ENCODE measurements around the gene CLPSL2.

The CLPSL2 gene

GRCh38 chr6:35746516-35746915, 29.9 kb upstream of the CLPSL2 start:
- DNase-seq (ENCODE audit: low read depth in 2 of 3, low spot score in 2 of 3), result no peak

DNA sequence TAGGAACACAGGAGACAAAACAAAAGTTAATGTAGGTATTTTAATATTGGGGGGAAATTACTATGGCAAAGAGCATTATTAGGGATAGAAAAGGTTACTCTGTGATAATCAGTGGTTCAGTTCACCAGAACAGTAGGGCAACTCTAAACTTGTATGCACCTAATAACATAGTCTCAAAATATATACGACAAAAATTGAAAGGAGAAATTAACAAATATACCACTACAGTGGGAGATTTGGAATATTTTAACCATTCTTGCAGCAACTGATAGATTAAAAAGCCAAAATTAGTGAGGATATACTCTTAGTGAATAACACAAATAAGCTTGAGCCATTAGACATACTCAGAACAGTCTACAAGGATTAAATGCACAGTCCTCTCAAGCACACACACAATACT, 28.5 kb upstream of the CLPSL2 start:
- DNase-seq (ENCODE audit: low read depth in 2 of 3, low spot score in 2 of 3), result no peak

- DNase-seq (ENCODE audit: low read depth in 2 of 3, low spot score in 2 of 3), result no peak
Measured at GRCh38 chr6:35750557-35750956, 25.8 kb upstream of the CLPSL2 start.

- no peak for DNase-seq (ENCODE audit: low read depth in 2 of 3, low spot score in 2 of 3)
Measured at GRCh38 chr6:35751594-35751993, 24.8 kb upstream of the CLPSL2 start.

GRCh38 chr6:35752330-35752729, 24.1 kb upstream of the CLPSL2 start:
- no peak for DNase-seq (ENCODE audit: low read depth in 2 of 3, low spot score in 2 of 3)

DNA sequence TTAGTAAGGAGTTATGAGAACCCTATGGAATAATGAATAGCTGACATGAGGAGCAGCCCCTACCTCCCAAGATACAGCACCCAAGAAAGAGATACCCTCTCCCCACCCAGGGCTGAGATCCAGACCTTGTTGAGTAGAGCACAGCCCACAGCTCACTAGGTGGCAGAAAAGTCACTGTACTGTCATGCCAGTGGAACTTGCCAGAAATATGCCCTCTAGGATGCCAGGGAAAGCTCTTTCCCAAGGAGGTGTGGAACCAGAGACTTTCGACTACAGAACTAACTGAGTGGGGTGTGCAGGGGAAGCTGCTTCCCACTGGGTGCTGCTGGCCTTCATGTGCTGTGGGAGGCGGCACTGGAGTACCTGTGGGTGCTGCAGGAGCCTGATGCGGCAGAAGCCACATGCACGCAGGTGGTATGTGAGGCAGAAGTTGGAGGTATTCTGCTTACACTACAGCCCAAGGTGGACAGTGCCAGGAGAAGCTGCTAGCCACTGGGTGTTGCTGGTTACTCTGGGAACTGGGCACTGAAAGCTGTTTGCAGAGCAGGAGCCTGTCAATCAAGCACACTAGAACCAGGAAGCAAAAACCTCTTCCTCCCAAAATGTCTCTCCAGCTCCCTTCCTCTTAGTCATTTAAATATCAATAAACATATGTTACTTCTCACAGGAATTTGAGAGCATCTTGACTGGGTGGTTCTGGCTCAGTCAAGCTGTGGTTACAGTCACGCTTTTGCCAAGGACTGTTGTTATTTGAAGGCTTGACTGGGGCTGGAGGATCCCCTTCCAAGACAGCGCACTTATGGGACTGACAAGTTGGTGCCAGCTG, 21.7 kb upstream of the CLPSL2 start:
- no peak for DNase-seq (ENCODE audit: low read depth in 2 of 3, low spot score in 2 of 3)

DNA sequence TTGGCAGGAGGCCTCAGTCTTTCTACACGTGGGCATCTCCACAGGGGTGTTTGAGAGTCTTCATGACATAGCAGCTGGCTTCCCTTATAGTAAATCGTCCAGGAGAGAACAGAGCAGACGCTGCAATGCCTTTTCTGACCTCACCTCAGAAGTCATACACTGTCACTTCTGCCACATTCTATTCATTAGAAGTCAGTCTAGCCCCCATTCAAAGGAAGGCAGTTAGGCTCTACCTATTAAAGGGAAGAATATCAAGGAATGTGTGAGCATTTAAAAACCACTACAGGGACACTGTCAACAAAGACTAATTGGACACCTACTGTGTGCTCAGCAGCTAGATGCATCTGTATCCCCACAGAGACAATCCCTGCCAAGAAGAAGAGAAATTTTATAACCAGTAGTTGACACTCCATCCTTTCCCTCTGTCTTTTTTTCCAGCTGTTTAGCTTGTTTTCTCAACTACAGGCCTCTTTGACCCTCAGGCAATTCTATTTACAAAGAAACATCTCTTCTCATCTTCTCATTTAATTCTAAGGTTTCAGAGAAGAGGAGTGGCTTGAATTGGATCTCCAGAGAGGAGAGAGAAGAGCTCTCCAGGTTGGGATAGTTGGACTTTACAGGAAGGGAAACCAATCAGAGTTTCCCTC, 21.0 kb upstream of the CLPSL2 start:
- no peak for DNase-seq (ENCODE audit: low read depth in 2 of 3, low spot score in 2 of 3)

GRCh38 chr6:35757456-35758123, 18.8 kb upstream of the CLPSL2 start:
- DNase-seq (ENCODE audit: low read depth in 2 of 3, low spot score in 2 of 3), result no peak

- no peak for DNase-seq (ENCODE audit: low read depth in 2 of 3, low spot score in 2 of 3)
Measured at GRCh38 chr6:35759426-35759825, 17.0 kb upstream of the CLPSL2 start.

GRCh38 chr6:35765739-35766138, 10.7 kb upstream of the CLPSL2 start:
- no peak for DNase-seq (ENCODE audit: low read depth in 2 of 3, low spot score in 2 of 3)

GRCh38 chr6:35769211-35769610, 7.2 kb upstream of the CLPSL2 start:
- no peak for DNase-seq (ENCODE audit: low read depth in 2 of 3, low spot score in 2 of 3)

GRCh38 chr6:35771343-35771627, 5.1 kb upstream of the CLPSL2 start:
- no peak for DNase-seq (ENCODE audit: low read depth in 2 of 3, low spot score in 2 of 3)

DNA sequence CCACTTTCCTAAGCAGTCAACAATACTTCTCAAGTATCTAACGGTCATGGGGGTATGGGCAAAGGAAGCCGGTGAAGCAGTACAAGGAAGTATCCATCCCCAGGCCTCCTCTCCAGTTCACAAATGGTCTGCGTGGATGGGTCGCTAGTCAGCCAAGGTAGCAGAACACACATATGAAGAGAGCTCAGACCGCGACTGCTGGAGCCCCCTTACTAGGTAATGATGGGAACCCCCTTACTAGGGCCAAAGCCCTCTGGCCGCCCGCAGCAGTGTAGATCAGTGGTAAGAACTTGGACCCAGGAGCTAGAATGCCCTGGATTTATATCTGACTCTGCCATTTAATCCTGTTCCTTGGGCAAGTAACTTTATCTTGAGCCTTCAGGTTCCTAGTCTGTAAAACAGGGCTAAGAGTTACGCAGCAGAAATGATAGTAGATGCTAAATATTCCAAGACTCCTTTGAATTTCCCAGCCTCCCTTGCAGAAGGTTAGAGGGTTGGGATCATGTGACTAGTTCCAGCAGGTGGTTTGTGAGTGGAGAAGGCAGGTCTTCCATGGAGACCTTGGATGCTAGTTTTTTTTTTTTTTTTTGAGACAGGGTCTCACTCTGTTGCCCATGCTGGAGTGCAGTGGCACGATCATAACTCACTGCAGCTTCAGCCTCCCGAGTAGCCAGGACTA, 2.1 kb upstream of the CLPSL2 start:
- no peak for DNase-seq (ENCODE audit: low read depth in 2 of 3, low spot score in 2 of 3)

DNA sequence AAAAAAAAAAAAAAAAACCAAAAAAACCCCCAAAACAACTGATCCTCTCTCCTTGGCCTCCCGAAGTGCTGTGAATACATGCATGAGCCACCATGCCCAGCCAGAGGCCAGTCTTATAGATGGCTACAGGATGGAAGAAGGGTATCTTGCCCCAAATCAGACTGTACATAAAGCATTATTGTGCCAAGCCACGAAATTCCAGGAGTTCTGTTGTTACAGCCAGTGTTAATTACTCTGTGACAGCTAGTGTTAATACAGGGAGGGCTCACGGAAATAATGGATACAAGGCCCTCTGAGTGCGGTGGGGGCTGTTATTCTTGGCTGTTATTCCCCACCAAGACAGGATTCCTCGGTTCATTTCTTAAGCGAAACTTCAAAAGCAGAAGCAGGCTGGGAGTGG, 1.4 kb upstream of the CLPSL2 start:
- DNase-seq (ENCODE audit: low read depth in 2 of 3, low spot score in 2 of 3), result no peak

GRCh38 chr6:35777356-35778102, 1.1 kb downstream of the CLPSL2 start:
- DNase-seq (ENCODE audit: low read depth in 2 of 3, low spot score in 2 of 3), result no peak

GRCh38 chr6:35778437-35778836, 2.0 kb downstream of the CLPSL2 start:
- no peak for DNase-seq (ENCODE audit: low read depth in 2 of 3, low spot score in 2 of 3)

DNA sequence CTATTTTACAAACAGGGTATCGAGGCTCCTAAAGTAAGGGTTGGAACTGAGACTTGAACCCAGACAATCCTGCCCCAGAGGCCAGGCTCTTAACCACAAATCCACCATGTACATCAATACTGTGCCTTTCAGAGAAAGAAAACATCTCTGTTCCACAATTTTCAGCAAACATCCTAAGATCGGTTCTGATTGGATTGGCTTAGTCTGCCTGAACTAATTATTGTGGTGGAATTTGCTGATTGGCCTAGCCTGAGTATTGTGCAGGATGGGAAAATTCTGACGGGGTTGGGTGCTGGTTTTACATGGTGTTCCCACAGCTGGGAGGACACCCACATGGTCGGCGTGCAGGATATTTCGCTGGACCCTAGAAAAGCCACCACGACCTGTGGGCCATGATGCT, 4.3 kb downstream of the CLPSL2 start, which contains the start of gene CLPSL1:
Gene CLPSL1 (plus strand): TSS at position 301 of the 400 bp plus-strand sequence. CDS start 92 bp downstream, at position 393.
- no peak for DNase-seq (ENCODE audit: low read depth in 2 of 3, low spot score in 2 of 3)

DNA sequence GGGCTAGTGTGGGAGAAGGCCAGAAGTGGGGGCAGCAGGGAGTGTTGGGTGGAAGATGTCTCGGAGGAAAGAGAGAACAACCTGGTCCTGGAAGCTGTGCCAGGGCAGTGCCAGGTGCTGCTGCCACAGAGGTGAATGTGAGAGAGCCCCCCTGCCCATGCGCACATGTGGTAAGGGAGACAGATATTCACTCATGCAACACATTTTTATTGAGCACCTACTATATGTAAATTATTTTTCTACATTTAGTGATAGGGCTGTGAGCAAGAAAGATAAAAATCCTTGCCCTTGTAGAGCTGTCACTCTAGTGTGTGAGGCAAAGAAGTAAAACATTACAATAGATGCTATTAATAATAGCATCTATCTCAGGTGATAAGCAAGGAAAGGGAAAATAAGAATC, 4.9 kb downstream of the CLPSL2 start:
- no peak for DNase-seq (ENCODE audit: low read depth in 2 of 3, low spot score in 2 of 3)

- DNase-seq (ENCODE audit: low read depth in 2 of 3, low spot score in 2 of 3), result no peak
Measured at GRCh38 chr6:35782424-35782823, 6.0 kb downstream of the CLPSL2 start.

- DNase-seq (ENCODE audit: low read depth in 2 of 3, low spot score in 2 of 3), result no peak
Measured at GRCh38 chr6:35784200-35784599, 7.8 kb downstream of the CLPSL2 start.

DNA sequence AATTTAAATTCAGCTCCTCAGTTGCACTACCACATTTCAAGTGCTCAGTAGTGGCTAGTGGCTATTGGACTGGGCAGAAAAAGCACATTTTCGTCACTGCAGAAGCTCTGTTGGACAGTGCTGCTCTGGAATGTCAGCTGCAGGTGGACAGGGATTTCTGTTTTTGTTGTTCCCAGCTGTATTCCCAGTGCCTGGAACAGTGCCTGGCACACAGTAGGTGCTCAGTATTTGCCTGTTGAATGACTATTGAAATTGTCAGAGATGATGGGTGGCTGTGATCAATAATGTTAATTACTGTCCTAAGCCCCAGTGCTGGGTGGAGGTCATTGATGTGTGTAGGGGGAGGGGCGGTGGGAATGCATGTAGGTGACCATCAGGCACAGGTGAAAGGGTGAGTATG, 9.9 kb downstream of the CLPSL2 start:
- no peak for DNase-seq (ENCODE audit: low read depth in 2 of 3, low spot score in 2 of 3)

Data from activated CD8-positive, alpha-beta memory T cell treated with anti-CD3 and anti-CD28 coated beads for 48 hours (primary cell).